H54 (cell line): ENCODE measurements around the gene KLRD1.
A peak's percentile ranks its signal among the peaks of the same experiment; 100 is the strongest.

Experiments
- DNase-seq: peaks from one replicate; pipeline ENCODE4 v3.0.0; 2011; ENCODE audit warnings: low spot score, mixed read lengths; ENCODE audit not compliant: insufficient read length
- FAIRE-seq: peaks from 3 replicates; lab custom pipeline; 2011; peaks lifted over from hg19 to GRCh38; lab: Jason Lieb, UNC
- POLR2A ChIP-seq: IDR thresholded peaks from 2 replicates; pipeline ENCODE4 v1.6.1; 2011; ENCODE audit warnings: low read depth, mild to moderate bottlenecking, low read length

Gene KLRD1

DNA sequence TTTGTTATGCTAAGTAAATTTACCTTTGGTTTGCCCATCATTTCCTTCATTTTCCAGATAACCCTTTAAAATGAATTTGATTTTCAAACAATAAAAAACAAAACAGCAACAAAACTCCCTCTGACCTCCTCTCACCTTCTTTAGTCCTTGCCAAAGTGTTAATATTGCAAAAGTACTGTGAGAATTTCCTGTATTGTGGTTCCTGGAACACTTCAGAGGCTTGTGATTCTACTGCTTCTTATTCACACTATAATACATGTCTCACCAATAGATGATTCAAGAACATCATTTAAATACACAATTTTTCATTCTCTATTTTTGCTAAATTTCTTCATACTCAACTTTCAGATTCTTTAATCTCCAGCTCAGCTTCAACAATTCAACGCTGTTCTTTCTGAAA is at the start of gene KLRD1:
Gene KLRD1, plus strand, starts transcription at position 241 of the 400 bp plus-strand sequence. CDS start 208 bp downstream, outside the sequence.
- DNase-seq (no peak), FAIRE-seq (no peak)
- TF ChIP-seq POLR2A = no peak

DNA sequence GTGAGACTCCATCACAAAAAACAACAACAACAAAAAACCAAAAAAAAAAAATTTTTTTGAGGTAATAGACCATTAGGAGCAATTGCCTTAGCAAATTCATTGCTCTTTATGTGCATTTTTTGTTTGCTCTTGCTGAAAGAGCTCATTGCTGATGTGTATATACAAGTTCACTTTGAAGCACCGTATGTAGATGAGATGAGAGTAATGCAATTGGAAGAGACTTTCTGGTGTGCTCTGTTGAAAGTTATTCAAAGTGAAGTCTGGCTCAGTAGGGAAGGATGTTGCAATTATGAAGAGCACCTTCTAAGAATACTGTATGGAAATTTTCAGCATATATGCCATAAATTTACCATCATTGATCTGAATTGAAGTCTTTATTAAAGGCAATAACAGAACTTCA is 46.7 kb upstream of the KLRD1 start:
- FAIRE-seq (no peak), DNase-seq (no peak)
- TF ChIP-seq POLR2A = no peak

GRCh38 chr12:10268037-10268436 is 39.6 kb upstream of the KLRD1 start:
- FAIRE-seq = no peak
- DNase-seq = no peak
- no peak for TF ChIP-seq POLR2A

GRCh38 chr12:10272467-10272866 is 35.2 kb upstream of the KLRD1 start:
- FAIRE-seq = no peak
- no peak for TF ChIP-seq POLR2A
- DNase-seq = no peak

DNA sequence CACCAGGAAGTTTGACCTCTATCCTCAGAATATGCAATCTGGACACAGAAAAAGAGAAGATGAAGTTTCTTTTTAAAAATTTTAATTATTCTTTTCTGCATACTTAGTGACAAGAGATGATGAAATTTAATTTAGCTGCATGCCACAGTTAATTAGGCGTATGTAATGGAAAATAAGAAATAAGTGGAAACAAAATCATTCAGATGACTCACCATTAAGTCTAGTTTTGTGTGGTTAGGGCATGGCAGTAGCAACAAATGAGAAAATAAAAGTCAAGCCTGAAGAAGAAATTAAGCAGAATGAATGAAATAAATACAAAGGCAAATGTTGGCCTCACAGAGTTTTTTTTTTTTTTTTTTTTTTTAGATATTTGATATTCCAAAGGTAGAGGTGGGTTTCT is 30.9 kb upstream of the KLRD1 start:
- peak; percentile 53 for FAIRE-seq
- DNase-seq = no peak
- no peak for TF ChIP-seq POLR2A

DNA sequence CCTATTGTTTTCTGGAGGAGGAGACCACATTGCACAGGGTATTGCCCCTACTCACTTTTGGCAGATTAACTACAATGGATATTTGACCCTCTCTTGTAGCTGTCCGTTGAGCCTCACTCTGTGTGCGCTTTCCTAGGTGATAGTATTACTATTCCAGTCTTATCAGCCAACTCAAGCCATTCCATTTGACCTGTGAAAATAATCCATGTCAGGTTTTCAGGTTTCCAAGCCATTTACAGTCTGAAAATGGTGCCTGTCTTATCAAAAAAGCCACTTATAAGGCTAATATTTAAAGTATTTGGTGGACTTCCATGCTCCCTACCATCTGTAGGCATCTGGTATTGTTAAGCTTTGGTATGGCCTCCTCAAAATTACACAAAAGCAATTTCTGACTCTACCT is 29.6 kb upstream of the KLRD1 start:
- FAIRE-seq (no peak), DNase-seq (no peak)
- TF ChIP-seq POLR2A = no peak

GRCh38 chr12:10279937-10280336 is 27.7 kb upstream of the KLRD1 start:
- FAIRE-seq = no peak
- no peak for DNase-seq
- no peak for TF ChIP-seq POLR2A

DNA sequence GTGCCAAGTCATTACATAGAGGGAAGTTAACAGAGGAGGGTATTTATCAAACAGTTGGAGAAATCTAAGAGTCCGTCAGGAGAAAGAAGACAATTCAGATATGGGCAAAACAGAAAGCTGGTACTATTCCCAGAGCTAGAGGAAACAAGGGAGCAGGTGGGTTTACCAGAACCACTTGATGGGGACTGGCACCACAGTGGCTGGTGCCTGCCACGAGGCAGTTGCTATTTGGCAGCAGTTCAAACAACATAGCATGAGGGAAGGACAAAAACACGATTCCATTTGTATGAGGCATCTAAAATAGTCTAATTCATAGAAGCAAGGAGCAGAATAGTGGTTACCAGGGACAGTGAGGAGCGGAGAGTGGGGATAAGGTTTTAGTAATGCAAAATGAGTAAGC is 24.6 kb upstream of the KLRD1 start:
- peak; percentile 53 for FAIRE-seq
- DNase-seq = no peak
- TF ChIP-seq POLR2A = no peak

GRCh38 chr12:10285919-10286318 is 21.8 kb upstream of the KLRD1 start:
- TF ChIP-seq POLR2A = no peak
- FAIRE-seq (no peak), DNase-seq (no peak)

- TF ChIP-seq POLR2A = no peak
- DNase-seq = no peak
- no peak for FAIRE-seq
Observed at GRCh38 chr12:10289005-10289754, 18.5 kb upstream of the KLRD1 start.

- DNase-seq = no peak
- no peak for FAIRE-seq
- TF ChIP-seq POLR2A = no peak
Observed at GRCh38 chr12:10291030-10291429, 16.6 kb upstream of the KLRD1 start.

- TF ChIP-seq POLR2A = no peak
- no peak for FAIRE-seq
- DNase-seq = no peak
Observed at GRCh38 chr12:10293151-10293550, 14.5 kb upstream of the KLRD1 start.

- no peak for TF ChIP-seq POLR2A
- no peak for DNase-seq
- FAIRE-seq = no peak
Observed at GRCh38 chr12:10293570-10294227, 14.0 kb upstream of the KLRD1 start.

GRCh38 chr12:10301103-10301502 is 6.6 kb upstream of the KLRD1 start:
- FAIRE-seq (no peak), DNase-seq (no peak)
- no peak for TF ChIP-seq POLR2A

GRCh38 chr12:10304161-10304574 is 3.5 kb upstream of the KLRD1 start:
- DNase-seq (no peak), FAIRE-seq (peak; percentile 27)
- TF ChIP-seq POLR2A = no peak

- no peak for FAIRE-seq
- no peak for TF ChIP-seq POLR2A
- DNase-seq = no peak
Observed at GRCh38 chr12:10305411-10305810, 2.3 kb upstream of the KLRD1 start.
